Sciatic nerve (tissue), 2 donors: Measurements from ENCODE around the gene TMEM135. TPM values are rescaled to one million over a fixed set of nuclear protein-coding genes. Genes with fewer than 3 reads are reported as not detected.
"Not testable (repeated sequence)": the region's sequence is repeated elsewhere in the genome, so short reads cannot be mapped to it uniquely, and the experiment has no call there.

Experiments
- ATAC-seq: fragments of 200-7000 bp; cut with Tn5 transposase; one replicate; pipeline ENCODE4 v1.9.1; 2020; ENCODE audit warnings: mild to moderate bottlenecking, moderate library complexity
- DNase-seq: peaks from one replicate; pipeline ENCODE4 v3.0.0-alpha.2; 2020; ENCODE audit warnings: low spot score
- intact Hi-C: fragments of 100-400 bp; cut with DNase I; formaldehyde crosslinking; loops from one replicate; pipeline ENCODE4 v1.14.2; 2022
- total RNA-seq: library from RNA; stranded (reverse); fragmentation: NEBNext Ultra II Directional; extraction: Animal tissue kit (Norgen Biotek cat#: 25700); gene quantifications from one replicate; pipeline ENCODE4 v1.2.1, GENCODE V29; 2021
- donor health status: DM: no; HTN: no; CAD: no.
- donor health status: DM: no; HTN: no; CAD: no.

TMEM135 gene
- total RNA-seq, 1 donor from 2014 or later, result 35.7 TPM

- no peak for ATAC-seq
- intact Hi-C loops, result no loop called here
Observed at GRCh38 chr11:87122852-87123251, 85.1 kb downstream of the TMEM135 start.

GRCh38 chr11:87125257-87125656 is 87.5 kb downstream of the TMEM135 start:
- no peak for ATAC-seq
- intact Hi-C loops, result no loop called here
- DNase-seq, result no peak

More at GRCh38 chr11:87122852-87123251, 85.1 kb downstream of the TMEM135 start:
- DNase-seq, result no peak

- ATAC-seq (no peak), DNase-seq (no peak)
- intact Hi-C loops, result no loop called here
Observed at GRCh38 chr11:87127101-87127500, 89.4 kb downstream of the TMEM135 start.

GRCh38 chr11:87128372-87128771 is 90.6 kb downstream of the TMEM135 start:
- intact Hi-C loops, result no loop called here
- ATAC-seq, result no peak
- DNase-seq, result no peak

- ATAC-seq (no peak), DNase-seq (no peak)
- intact Hi-C loops, result no loop called here
Observed at GRCh38 chr11:87134524-87135106, 96.9 kb downstream of the TMEM135 start.

- intact Hi-C loops, result no loop called here
- no peak for DNase-seq
- no peak for ATAC-seq
Observed at GRCh38 chr11:87136236-87136635, 98.5 kb downstream of the TMEM135 start.

GRCh38 chr11:87137711-87138110 is 100.0 kb downstream of the TMEM135 start:
- DNase-seq (no peak), ATAC-seq (no peak)
- intact Hi-C loops, result no loop called here

- no peak for DNase-seq
- intact Hi-C loops, result no loop called here
- ATAC-seq, result no peak
Observed at GRCh38 chr11:87139475-87139874, 101.7 kb downstream of the TMEM135 start.

GRCh38 chr11:87141322-87141721 is 103.6 kb downstream of the TMEM135 start:
- intact Hi-C loops, result no loop called here
- ATAC-seq (no peak), DNase-seq (no peak)

GRCh38 chr11:87141980-87142514 is 104.3 kb downstream of the TMEM135 start:
- intact Hi-C loops, result no loop called here
- DNase-seq, result no peak
- no peak for ATAC-seq

GRCh38 chr11:87142594-87142993 is 104.9 kb downstream of the TMEM135 start:
- DNase-seq, result no peak
- no peak for ATAC-seq
- intact Hi-C loops, result no loop called here

GRCh38 chr11:87143641-87144040 is 105.9 kb downstream of the TMEM135 start:
- no peak for ATAC-seq
- intact Hi-C loops, result no loop called here
- no peak for DNase-seq

GRCh38 chr11:87144252-87144651 is 106.5 kb downstream of the TMEM135 start:
- DNase-seq, result no peak
- intact Hi-C loops, result no loop called here
- no peak for ATAC-seq

GRCh38 chr11:87148749-87149148 is 111.0 kb downstream of the TMEM135 start:
- intact Hi-C loops, result no loop called here
- DNase-seq (no peak), ATAC-seq (no peak)

GRCh38 chr11:87149782-87150181 is 112.0 kb downstream of the TMEM135 start:
- ATAC-seq, intact Hi-C loops: not testable (repeated sequence)

GRCh38 chr11:87150936-87151335 is 113.2 kb downstream of the TMEM135 start:
- peak; percentile 96 for ATAC-seq
- intact Hi-C loops, result no loop called here

More at GRCh38 chr11:87149782-87150181, 112.0 kb downstream of the TMEM135 start:
- not testable (repeated sequence) for DNase-seq

GRCh38 chr11:87154246-87154645 is 116.5 kb downstream of the TMEM135 start:
- intact Hi-C loops, result no loop called here
- no peak for DNase-seq
- ATAC-seq, result no peak

More at GRCh38 chr11:87150936-87151335, 113.2 kb downstream of the TMEM135 start:
- DNase-seq, result no peak

- no peak for ATAC-seq
- intact Hi-C loops, result no loop called here
- DNase-seq, result no peak
Observed at GRCh38 chr11:87156970-87157369, 119.2 kb downstream of the TMEM135 start.

- DNase-seq, ATAC-seq, intact Hi-C loops: not testable (repeated sequence)
Observed at GRCh38 chr11:87169076-87169475, 131.3 kb downstream of the TMEM135 start.

GRCh38 chr11:87173185-87174039 is 135.7 kb downstream of the TMEM135 start:
- intact Hi-C loops, result no loop called here
- DNase-seq (no peak), ATAC-seq (no peak)
